Skin of body (tissue), 2 donors: ENCODE measurements around the gene CA12. TPM values are rescaled to one million over a fixed set of nuclear protein-coding genes. Genes with fewer than 3 reads are reported as not detected.
"Not testable (repeated sequence)": the region's sequence is repeated elsewhere in the genome, so short reads cannot be mapped to it uniquely, and the experiment has no call there.

Experiments used
- DNase-seq: peaks from one replicate; lab custom pipeline; 2025; lab: John Stamatoyannopoulos, UW
- total RNA-seq: library from RNA; depleted of rRNA; stranded (reverse); fragments of >200 nt; gene quantifications from one replicate; pipeline ENCODE4 v1.2.3, GENCODE V29; 2014

CA12 gene
- total RNA-seq, 1 donor from 2014 or later = 4.3 TPM

- no peak for DNase-seq
Measured at GRCh38 chr15:63358241-63359029, 23.2 kb downstream of the CA12 start.

GRCh38 chr15:63357731-63358130 lies 23.9 kb downstream of the CA12 start:
- no peak for DNase-seq

GRCh38 chr15:63357061-63357460 lies 24.6 kb downstream of the CA12 start:
- no peak for DNase-seq

- DNase-seq = no peak
Measured at GRCh38 chr15:63354821-63355650, 26.6 kb downstream of the CA12 start.

GRCh38 chr15:63353887-63354286 lies 27.8 kb downstream of the CA12 start:
- DNase-seq = no peak

- DNase-seq = no peak
Measured at GRCh38 chr15:63353261-63353660, 28.4 kb downstream of the CA12 start.

GRCh38 chr15:63352808-63353207 lies 28.8 kb downstream of the CA12 start:
- DNase-seq = no peak

GRCh38 chr15:63351170-63351569 lies 30.5 kb downstream of the CA12 start:
- no peak for DNase-seq

- DNase-seq = peak; percentile 40
Measured at GRCh38 chr15:63350178-63350621, 31.4 kb downstream of the CA12 start.

- no peak for DNase-seq
Measured at GRCh38 chr15:63349621-63350020, 32.0 kb downstream of the CA12 start.

GRCh38 chr15:63349156-63349555 lies 32.5 kb downstream of the CA12 start:
- DNase-seq = no peak

- DNase-seq = no peak
Measured at GRCh38 chr15:63348392-63348791, 33.3 kb downstream of the CA12 start.

- DNase-seq = no peak
Measured at GRCh38 chr15:63347074-63347857, 34.4 kb downstream of the CA12 start.

- no peak for DNase-seq
Measured at GRCh38 chr15:63345391-63345752, 36.3 kb downstream of the CA12 start.

- DNase-seq = no peak
Measured at GRCh38 chr15:63344731-63345390, 36.8 kb downstream of the CA12 start.

- not testable (repeated sequence) for DNase-seq
Measured at GRCh38 chr15:63342996-63343562, 38.6 kb downstream of the CA12 start.

GRCh38 chr15:63341898-63342297 lies 39.7 kb downstream of the CA12 start:
- DNase-seq = no peak

- DNase-seq = no peak
Measured at GRCh38 chr15:63340878-63341277, 40.8 kb downstream of the CA12 start.

- no peak for DNase-seq
Measured at GRCh38 chr15:63340353-63340752, 41.3 kb downstream of the CA12 start.

GRCh38 chr15:63339836-63340235 lies 41.8 kb downstream of the CA12 start:
- no peak for DNase-seq
